Measurements from ENCODE around the gene ADAMTS20.

Gene ADAMTS20

DNA sequence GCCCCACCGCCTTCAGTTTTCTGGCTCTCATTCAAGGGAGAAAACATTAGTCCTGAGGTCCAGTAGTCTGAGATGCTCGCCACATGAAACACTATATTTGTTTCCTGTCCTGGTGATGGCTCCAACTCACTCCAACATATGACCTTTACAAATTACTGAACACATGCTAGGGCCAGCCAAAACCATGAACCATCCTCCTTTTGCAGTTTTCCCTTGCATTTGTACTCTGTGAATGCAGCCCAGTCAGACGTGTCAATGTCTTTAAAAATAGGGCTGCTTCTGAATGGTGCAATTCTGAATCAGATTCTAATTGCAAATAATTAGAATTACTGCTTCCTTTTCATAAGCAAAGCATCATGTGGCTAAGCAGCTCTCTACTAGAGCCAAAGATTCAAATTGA is 36.0 kb downstream of the ADAMTS20 start:
- TF ChIP-seq, protein P1, sequence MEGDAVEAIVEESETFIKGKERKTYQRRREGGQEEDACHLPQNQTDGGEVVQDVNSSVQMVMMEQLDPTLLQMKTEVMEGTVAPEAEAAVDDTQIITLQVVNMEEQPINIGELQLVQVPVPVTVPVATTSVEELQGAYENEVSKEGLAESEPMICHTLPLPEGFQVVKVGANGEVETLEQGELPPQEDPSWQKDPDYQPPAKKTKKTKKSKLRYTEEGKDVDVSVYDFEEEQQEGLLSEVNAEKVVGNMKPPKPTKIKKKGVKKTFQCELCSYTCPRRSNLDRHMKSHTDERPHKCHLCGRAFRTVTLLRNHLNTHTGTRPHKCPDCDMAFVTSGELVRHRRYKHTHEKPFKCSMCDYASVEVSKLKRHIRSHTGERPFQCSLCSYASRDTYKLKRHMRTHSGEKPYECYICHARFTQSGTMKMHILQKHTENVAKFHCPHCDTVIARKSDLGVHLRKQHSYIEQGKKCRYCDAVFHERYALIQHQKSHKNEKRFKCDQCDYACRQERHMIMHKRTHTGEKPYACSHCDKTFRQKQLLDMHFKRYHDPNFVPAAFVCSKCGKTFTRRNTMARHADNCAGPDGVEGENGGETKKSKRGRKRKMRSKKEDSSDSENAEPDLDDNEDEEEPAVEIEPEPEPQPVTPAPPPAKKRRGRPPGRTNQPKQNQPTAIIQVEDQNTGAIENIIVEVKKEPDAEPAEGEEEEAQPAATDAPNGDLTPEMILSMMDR (IDR thresholded peaks at IDR 0.05) = no peak
- no peaks in the 10 kb centered on the region for H3K36me3 Mint-ChIP-seq (ENCODE audit: low read depth)
- no peaks in the 10 kb centered on the region for H3K9me3 Mint-ChIP-seq
- H3K27ac Mint-ChIP-seq = no peak overlapping the region
- no peak overlapping the region for H3K4me3 Mint-ChIP-seq
- H3K4me1 Mint-ChIP-seq = no peaks in the 10 kb centered on the region
- H3K27me3 Mint-ChIP-seq (ENCODE audit: low read depth, poor library complexity) = no peaks in the 10 kb centered on the region
- DNase-seq = no peak

DNA sequence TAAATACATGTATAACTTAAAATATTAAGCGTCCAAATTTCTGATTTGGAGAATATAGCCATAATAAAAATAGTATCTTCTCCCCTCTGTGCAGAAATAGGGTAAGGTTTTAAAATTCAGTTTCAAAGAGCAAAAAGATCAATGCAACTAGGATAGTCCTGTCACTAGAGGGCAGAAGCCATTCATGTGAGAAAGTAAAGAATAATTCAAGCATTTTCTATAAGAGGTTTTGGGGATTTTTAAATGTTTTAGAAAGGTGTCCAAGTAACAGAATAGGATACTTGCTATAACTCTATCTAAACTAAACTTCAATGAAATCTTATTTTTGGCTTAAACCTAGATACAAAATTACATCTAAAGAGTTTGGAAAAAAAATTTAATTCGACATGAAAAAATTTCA is 50.3 kb downstream of the ADAMTS20 start:
- Mint-ChIP-seq H3K4me3 (no peak overlapping the region), H3K9me3 (no peaks in the 10 kb centered on the region), H3K4me1 (no peaks in the 10 kb centered on the region), H3K27me3 (ENCODE audit: low read depth, poor library complexity) (no peaks in the 10 kb centered on the region), H3K27ac (no peak overlapping the region), H3K36me3 (ENCODE audit: low read depth) (peaks cover 11% of the 10 kb centered on the region)
- TF ChIP-seq, protein P1 (IDR thresholded peaks at IDR 0.05) = peak; percentile 49
- no peak for DNase-seq

DNA sequence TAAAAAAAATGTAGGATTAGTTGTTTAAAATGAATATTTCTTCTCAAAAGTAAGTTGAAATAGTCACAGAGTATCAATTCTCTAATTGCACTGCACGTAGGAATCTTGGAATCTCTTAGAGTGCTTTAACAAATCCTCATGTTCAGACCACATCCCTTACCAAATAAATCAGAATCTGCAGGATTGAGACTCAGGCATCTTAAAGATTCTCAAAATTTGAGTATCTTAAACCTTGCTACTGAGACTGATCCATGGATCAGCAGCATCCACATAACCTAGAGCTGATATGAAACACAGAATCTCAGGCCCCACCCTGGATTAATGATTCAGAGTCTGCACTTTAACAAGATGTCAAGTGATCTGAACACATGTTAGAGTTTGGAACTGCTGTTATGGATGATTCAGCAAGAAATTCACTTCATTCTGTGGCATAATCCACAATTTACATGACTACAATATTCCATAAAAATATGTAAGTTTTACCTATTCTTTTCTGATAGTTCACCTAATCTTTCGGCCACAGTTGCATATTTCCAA is 58.7 kb downstream of the ADAMTS20 start:
- Mint-ChIP-seq H3K36me3 (ENCODE audit: low read depth) (peaks cover 10% of the 10 kb centered on the region), H3K4me1 (no peaks in the 10 kb centered on the region), H3K4me3 (no peak overlapping the region), H3K27me3 (ENCODE audit: low read depth, poor library complexity) (no peaks in the 10 kb centered on the region), H3K9me3 (no peaks in the 10 kb centered on the region), H3K27ac (no peak overlapping the region)
- no peak for DNase-seq
- TF ChIP-seq, protein P1 (IDR thresholded peaks at IDR 0.05) = no peak

DNA sequence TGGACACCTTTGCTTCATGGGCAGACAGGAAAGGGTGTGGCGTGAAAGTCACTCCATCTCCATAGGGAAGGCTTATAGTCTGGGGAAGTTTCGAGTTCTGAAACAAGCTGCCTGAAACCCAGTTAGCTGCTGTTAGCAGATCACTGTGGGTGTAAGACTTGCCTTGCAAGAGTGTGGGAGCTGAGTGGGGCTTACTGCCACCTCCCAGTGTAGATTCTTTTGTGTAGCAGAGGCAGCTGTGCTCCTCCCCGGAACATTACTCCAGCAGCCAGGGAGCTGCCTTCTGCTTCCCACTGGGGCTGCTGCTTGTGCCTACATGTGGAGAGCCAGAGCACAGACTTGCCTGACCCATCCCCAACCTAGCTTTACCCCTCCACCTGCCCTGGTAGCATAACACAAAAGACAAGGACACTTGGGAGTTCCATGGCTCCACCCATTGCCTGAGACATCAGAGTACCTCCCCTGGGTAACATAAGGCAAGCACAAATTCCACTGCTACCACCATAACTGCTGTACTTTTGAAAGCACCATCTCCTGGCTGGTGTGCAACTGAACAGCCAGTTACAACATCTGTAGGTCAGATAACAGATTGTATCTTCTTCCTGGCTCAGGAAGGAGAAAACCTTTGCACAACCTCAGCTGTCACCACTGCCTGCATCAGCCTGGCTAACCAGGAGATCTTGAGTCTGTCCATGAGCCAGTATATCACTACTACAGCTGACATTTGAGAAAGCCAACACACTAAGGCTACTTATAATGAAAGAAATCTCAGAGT is 69.5 kb downstream of the ADAMTS20 start:
- H3K27me3 Mint-ChIP-seq (ENCODE audit: low read depth, poor library complexity) = no peaks in the 10 kb centered on the region
- TF ChIP-seq, protein P1 (IDR thresholded peaks at IDR 0.05) = no peak
- no peak for DNase-seq
- H3K4me3 Mint-ChIP-seq = no peak overlapping the region
- peaks cover 41% of the 10 kb centered on the region for H3K36me3 Mint-ChIP-seq (ENCODE audit: low read depth)
- no peak overlapping the region for H3K27ac Mint-ChIP-seq
- H3K4me1 Mint-ChIP-seq = no peaks in the 10 kb centered on the region
- H3K9me3 Mint-ChIP-seq = peaks cover 28% of the 10 kb centered on the region

DNA sequence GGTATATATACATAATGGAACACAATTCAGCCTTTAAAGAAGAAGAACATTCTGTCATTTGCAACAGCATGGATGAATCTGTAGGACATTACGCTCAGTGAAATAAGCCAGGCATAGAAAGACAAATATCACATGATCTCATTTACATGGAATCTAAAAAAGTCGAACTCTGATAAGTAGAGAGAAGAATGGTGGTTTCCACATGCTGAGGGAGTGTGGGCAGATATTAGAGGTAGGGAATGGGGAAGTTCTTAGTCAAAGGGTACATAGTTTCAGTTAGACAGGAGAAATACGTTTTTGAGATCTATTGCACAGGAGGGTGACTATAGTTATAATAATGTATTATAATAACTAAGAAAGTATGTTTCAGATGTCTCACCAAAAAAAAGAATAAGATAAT is 71.4 kb downstream of the ADAMTS20 start:
- H3K9me3 Mint-ChIP-seq = peaks cover 15% of the 10 kb centered on the region
- TF ChIP-seq, protein P1 (IDR thresholded peaks at IDR 0.05) = no peak
- H3K27me3 Mint-ChIP-seq (ENCODE audit: low read depth, poor library complexity) = no peaks in the 10 kb centered on the region
- peaks cover 25% of the 10 kb centered on the region for H3K36me3 Mint-ChIP-seq (ENCODE audit: low read depth)
- DNase-seq = no peak
- no peaks in the 10 kb centered on the region for H3K4me1 Mint-ChIP-seq
- no peak overlapping the region for H3K4me3 Mint-ChIP-seq
- H3K27ac Mint-ChIP-seq = no peak overlapping the region

DNA sequence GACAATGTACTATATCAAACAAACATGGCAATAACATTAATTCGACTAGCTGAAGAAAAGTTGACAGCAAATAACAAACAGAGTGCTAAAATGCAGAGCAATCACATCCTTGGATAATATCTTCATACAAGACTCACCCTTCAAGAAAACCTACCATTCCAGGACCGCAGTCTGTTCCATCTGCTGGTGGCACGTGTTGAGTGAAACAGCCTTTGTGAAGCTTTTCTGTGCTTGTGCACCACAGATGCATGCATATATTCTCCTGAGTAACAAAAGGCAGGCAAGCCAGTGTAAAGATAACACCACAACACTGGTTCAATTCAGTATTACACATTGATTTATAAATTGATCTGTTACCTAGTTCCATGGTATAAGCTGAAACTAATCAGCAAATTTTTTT is 89.3 kb downstream of the ADAMTS20 start:
- no peaks in the 10 kb centered on the region for H3K4me1 Mint-ChIP-seq
- H3K9me3 Mint-ChIP-seq = no peaks in the 10 kb centered on the region
- H3K36me3 Mint-ChIP-seq (ENCODE audit: low read depth) = peaks cover 15% of the 10 kb centered on the region
- H3K4me3 Mint-ChIP-seq = no peak overlapping the region
- no peak overlapping the region for H3K27ac Mint-ChIP-seq
- no peak for DNase-seq
- H3K27me3 Mint-ChIP-seq (ENCODE audit: low read depth, poor library complexity) = no peaks in the 10 kb centered on the region
- TF ChIP-seq, protein P1 (IDR thresholded peaks at IDR 0.05) = no peak
